ENCODE data around the gene RGPD8. TPM values are rescaled to one million over a fixed set of nuclear protein-coding genes. Genes with fewer than 3 reads are reported as not detected.

RGPD8 gene
- total and polyA plus RNA-seq, 2 of the 13 experiments (the other 11 are each of a cell fraction or from before 2014, with no cell fraction given), result 2.3 to 12.8 TPM

GRCh38 chr2:112481050-112481527 is 47.6 kb upstream of the RGPD8 start (continued):
- no peak for TF ChIP-seq ZBTB14 (CRISPR knock-in tag; IDR thresholded peaks at IDR 0.05)
- TF ChIP-seq TOPORS (CRISPR knock-in tag; IDR thresholded peaks at IDR 0.05), result 0 out of 2 replicates have a peak, but pooled peaks have one; percentile 31
- 0 out of 2 replicates have a peak, but pooled peaks have one; percentile 13 for TF ChIP-seq ZFP37 (CRISPR knock-in tag; IDR thresholded peaks at IDR 0.05; ENCODE audit: borderline replicate concordance)
- TF ChIP-seq ADNP (CRISPR knock-in tag; IDR thresholded peaks at IDR 0.05), result no peak
- peak; percentile 74 for TF ChIP-seq HNRNPLL (IDR thresholded peaks at IDR 0.05; ENCODE audit: low read depth, low read length, poor library complexity, severe bottlenecking)
- TF ChIP-seq HDAC1 (CRISPR knock-in tag; IDR thresholded peaks at IDR 0.05), result 0 out of 2 replicates have a peak, but pooled peaks have one; percentile 33
- TF ChIP-seq GATAD2A (CRISPR knock-in tag; IDR thresholded peaks at IDR 0.05), result peak; percentile 76
- no peak; the same call in 1 of the 2 replicates for TF ChIP-seq NCOR1 (IDR thresholded peaks at IDR 0.05; ENCODE audit: borderline replicate concordance, low read length)
- TF ChIP-seq CBFB (CRISPR knock-in tag; IDR thresholded peaks at IDR 0.05), result peak; percentile 66; the same call in 1 of the 2 replicates
- no peak for TF ChIP-seq LCORL (IDR thresholded peaks at IDR 0.05)
- peak; percentile 89 for TF ChIP-seq LCORL (CRISPR knock-in tag; IDR thresholded peaks at IDR 0.05)
- peak; percentile 87; the same call in 1 of the 2 replicates for TF ChIP-seq NFATC3 (CRISPR knock-in tag; IDR thresholded peaks at IDR 0.05)
- TF ChIP-seq ERF (CRISPR knock-in tag; IDR thresholded peaks at IDR 0.05), result 0 out of 2 replicates have a peak, but pooled peaks have one; percentile 34
- no peak for TF ChIP-seq ZNF234 (CRISPR knock-in tag; conservative IDR thresholded peaks at IDR 0.05)
- no peak for TF ChIP-seq NCOA5 (CRISPR knock-in tag; IDR thresholded peaks at IDR 0.05)
- no peak for TF ChIP-seq ELK4 (CRISPR knock-in tag; IDR thresholded peaks at IDR 0.05; ENCODE audit: borderline replicate concordance)
- TF ChIP-seq SMC3 (IDR thresholded peaks at IDR 0.05; ENCODE audit: low read length), result peak; percentile 26; the same call in 1 of the 2 replicates
- TF ChIP-seq ZNF484 (CRISPR knock-in tag; IDR thresholded peaks at IDR 0.05; ENCODE audit: borderline replicate concordance, low read depth), result no peak
- no peak for TF ChIP-seq NR2F2 (IDR thresholded peaks at IDR 0.05; ENCODE audit: borderline replicate concordance, low read depth)
- TF ChIP-seq THAP8 (CRISPR knock-in tag; IDR thresholded peaks at IDR 0.05; ENCODE audit: borderline replicate concordance), result no peak
- TF ChIP-seq BRF2 (CRISPR knock-in tag; IDR thresholded peaks at IDR 0.05), result no peak
- TF ChIP-seq RFX1 (IDR thresholded peaks at IDR 0.05), result no peak
- TF ChIP-seq MTF1 (CRISPR knock-in tag; IDR thresholded peaks at IDR 0.05), result no peak
- TF ChIP-seq JUND (CRISPR knock-in tag; IDR thresholded peaks at IDR 0.05), result no peak
- TF ChIP-seq FOXO1 (CRISPR knock-in tag; IDR thresholded peaks at IDR 0.05), result peak; percentile 59
- peak; percentile 8; the same call in 1 of the 2 replicates for TF ChIP-seq ZNF652 (CRISPR knock-in tag; IDR thresholded peaks at IDR 0.05; ENCODE audit: borderline replicate concordance, low read depth)
- peak; percentile 60; the same call in 1 of the 2 replicates for TF ChIP-seq GABPB1 (CRISPR knock-in tag; IDR thresholded peaks at IDR 0.05)
- TF ChIP-seq NKX3-1 (CRISPR knock-in tag; IDR thresholded peaks at IDR 0.05), result no peak
- TF ChIP-seq ELF3 (CRISPR knock-in tag; IDR thresholded peaks at IDR 0.05), result peak; percentile 21; the same call in 1 of the 2 replicates
- no peak; the same call in 1 of the 2 replicates for TF ChIP-seq ZNF160 (CRISPR knock-in tag; IDR thresholded peaks at IDR 0.05)
- TF ChIP-seq ZMYM4 (CRISPR knock-in tag; IDR thresholded peaks at IDR 0.05), result peak; percentile 61; the same call in 1 of the 2 replicates

Measured in HepG2 (cell line).